HG03354 (cell line): ENCODE results near the gene WNK2.

Experiments used
- ATAC-seq: cut with Tn5 transposase; IDR thresholded peaks from one replicate; pipeline ENCODE4 v1.9.1; 2021; ENCODE audit warnings: mild to moderate bottlenecking; ENCODE audit not compliant: unreplicated experiment, poor library complexity, severe bottlenecking

WNK2 gene

DNA sequence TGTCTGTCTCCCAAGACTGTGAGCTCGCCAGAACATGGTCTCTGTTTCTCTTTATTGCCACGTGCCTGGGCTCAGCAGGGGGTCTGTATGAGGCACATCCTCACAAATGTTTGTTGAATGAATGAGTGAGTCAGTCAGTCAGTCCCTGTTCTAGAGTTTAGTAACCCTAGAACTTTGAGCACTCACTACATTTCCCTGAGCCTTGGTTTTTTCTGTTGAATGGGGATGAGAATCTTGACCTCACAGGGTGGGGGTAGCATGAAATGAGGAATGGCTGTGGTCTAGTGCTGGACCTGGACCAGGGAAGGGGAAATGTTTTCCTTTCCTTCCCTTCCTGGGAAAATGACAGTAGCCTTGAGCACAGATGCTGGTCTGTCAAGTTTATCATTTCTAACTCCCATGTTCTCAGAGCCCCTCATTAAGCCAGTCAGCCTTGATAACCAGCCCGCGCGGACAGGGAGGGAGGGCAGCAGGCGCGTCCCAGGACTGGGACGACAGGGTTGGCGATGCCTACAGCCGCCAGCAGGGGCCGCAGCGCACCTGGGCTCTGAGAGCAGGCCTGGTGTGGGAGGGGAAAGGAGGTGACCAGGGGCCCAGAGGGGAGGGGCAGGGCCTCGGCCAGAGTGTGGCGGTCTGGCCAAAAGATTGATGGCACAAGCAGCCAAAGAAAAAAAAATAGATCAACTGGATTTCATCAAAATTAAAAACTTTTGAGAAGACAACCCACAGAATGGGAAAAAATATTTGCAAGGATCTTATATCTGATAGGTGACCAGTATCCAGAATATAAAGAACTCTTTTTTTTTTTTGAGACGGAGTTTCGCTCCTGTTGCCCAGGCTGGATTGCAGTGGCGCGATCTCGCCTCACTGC is 24.1 kb upstream of the WNK2 start:
- peak; percentile 88 for ATAC-seq

DNA sequence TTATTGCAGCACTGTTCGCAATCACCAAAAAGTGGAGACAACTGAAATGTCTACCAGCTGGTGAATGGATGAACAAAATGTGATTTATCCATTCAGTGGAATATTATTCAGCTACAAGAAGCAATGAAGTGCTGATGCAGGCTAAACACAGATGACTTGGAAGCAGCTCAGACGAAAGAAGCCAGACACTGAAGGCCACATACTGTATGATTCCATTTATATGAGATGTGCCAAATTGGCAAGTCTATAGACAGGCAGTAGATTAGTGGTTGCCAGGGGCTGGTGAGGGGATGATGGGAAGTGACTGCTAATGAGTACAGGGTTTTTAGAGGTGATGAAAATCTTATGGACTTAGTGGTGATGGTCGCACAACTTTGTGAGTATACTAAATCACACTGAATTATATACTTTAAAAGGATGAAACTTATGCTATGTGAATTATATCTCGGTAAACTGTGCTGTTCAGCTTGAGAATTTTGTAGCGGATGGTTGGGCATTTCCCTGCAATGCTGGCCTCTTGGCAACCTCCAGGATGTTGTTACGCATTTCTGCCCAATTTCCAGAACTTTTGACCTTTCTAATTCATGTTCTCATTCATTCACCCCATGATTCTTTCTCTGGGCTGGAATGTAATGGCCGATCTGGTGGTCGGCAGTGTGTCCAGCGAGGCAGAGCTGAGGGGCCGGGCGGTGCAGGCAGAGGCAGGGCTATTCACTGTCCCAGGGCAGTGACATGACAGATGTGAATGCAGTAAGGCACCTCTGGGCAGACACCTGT is 22.0 kb upstream of the WNK2 start:
- ATAC-seq = no peak

DNA sequence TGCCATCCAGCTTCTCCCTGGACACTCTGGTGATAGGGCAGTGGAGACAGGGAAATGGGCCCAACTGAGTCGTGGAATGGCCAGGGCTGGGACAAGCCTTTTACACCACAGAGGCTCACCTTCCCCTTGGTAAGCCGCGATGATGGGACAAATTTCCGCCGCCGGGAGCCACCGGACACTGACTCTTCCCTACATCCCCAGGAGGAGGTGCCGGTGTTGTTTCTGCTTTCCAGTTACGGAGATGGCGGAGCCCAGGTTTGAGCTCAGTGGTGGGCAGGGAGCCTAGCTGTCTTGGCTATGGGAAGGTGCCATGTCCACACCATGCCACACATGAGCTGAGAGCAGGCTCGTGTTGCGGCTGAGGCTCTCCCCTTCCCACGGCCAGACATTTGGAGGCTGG is 19.9 kb upstream of the WNK2 start:
- no peak for ATAC-seq

DNA sequence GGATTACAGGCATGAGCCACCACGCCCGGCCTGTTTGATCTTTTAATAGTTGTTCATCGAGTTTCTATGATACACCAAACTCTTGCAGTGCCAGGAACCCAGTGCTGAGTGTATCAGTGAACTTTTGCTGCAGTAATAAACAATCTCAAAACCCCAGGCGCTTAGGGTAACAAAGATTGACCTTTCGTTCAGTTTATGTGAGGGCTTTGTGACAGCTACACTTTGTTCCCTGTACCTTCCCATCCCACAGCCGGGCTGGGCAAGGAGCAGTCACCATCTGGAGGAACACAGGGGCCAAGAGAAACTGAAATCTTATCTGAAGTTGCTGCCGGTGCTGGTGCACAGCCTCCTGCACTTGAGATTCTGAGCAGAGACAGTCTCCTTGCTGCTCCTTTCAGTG is 17.2 kb upstream of the WNK2 start:
- no peak for ATAC-seq

DNA sequence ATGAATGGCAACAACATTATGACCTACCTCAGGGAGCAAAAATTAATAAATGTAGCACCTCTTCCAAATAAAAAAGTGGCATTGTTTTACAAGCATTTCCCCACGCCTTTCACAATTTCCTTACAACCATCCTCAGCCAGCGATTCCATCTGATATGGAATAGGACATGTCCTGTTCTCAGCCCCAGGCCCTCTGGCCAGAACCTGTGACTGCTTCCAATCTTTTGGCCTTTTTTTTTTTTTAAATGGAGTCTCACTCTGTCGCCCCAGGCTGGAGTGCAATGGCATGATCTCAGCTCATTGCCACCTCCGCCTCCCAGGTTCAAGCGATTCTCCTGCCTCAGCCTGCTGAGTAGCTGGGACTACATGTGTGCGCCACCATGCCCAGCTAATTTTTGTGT is 16.8 kb upstream of the WNK2 start:
- no peak for ATAC-seq

DNA sequence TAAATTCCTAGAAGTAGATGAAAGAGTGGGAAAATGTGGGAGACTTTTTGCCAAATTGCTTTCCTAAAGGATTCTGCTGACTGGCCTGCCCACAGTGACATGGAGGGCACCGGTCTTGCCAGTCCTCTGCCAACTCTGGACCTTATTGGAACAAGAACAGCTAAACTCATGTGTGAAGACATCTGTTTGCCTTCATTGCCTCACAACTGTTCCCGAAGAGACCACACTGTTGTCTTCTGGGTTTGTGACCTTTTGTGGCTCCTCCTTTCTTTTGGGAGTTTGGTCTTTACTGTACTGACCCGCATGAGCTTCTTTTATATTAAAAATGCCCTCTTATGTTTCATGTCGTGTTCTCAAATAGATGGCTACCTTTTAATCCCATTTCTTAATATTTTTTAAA is 16.1 kb upstream of the WNK2 start:
- no peak for ATAC-seq

DNA sequence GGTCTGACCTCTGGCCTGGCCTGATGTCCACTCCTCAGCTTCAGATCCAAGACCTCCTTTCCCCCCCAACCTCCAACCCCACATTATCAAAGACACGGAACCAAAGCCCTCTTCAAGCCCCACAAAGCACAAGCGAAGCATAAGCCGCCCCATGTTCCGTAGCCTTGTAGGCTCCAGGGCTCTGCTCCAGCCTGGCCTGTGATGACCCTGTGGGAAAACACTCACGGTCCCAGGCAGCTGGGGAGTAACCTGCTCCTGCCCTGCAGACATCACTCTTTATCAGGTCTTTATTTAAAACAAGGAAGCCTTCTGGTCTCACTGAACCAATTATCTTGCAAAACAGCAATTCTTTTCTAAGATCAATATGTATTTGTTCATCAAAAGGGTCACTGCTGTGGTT is 15.4 kb upstream of the WNK2 start:
- ATAC-seq = no peak

DNA sequence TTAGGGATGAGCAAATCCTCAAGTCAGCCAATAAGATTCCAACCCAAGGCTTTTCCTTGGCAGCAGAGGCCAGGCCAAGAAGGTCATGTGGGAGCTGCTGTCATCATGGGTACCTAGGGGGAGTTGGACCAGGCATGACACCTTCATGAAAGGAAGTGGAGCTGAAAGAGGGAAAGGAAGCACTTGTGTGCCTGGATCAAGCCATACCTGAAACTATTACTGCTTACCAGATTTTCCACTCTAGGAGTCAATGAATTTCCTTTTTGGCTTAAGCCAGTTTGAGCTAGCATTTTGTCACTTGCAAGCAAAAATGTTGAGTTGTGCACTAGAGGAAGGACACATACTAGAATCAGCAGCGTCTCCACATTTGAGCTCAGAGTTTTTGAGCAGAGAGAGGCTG is 14.5 kb upstream of the WNK2 start:
- ATAC-seq = no peak

DNA sequence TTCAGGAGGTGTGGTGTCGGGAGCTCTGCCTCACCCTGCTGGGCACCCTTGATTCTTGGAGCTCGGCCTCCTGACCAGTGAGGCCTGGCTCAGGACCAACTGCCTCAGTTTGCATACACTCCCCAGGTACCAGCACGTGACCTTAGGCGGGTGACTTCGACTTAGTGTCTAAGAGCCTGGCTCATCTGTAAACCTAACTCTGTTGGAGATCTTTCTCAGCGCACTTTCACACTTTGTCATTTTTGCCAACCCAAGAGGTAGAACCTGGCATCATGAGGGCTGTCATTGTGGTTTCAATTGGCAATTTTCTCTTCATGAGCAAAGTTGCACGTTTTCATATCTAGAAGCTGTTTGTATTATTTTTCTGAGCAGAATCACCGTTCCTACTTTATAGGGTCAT is 13.4 kb upstream of the WNK2 start:
- ATAC-seq = no peak

DNA sequence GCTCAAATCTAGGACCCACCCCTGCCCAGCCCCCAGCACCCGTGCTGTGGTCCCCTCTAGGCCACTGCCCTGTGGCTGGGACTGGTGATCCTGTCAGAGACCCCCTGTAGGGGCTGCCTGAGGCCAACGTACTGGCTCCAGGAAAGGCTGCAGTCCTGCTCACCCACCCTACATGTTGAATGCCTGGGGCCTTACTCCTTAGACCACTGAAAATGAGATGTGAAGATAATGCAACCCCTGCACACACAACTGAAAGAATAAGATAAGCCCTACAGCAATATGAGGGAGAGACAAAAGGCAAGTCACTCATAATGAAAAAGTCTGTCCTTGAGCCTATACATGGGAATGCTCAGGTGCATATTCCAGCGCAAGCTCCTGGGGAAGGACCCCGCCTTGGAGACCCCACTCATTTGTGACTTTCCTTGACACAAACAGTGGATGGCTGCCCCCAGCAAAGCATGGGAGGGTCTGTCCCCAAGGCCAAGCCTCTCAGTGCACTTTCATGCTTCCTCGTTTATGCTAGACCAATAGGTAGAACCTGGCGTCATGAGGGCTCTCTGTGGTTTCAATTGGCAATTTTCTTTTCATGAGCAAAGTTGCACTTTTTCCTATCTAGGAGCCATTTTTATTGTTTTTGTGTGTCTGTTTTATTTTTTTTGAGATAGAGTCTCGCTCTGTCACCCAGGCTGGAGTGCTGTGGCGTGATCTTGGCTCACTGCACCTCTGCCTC is 12.5 kb upstream of the WNK2 start:
- no peak for ATAC-seq

DNA sequence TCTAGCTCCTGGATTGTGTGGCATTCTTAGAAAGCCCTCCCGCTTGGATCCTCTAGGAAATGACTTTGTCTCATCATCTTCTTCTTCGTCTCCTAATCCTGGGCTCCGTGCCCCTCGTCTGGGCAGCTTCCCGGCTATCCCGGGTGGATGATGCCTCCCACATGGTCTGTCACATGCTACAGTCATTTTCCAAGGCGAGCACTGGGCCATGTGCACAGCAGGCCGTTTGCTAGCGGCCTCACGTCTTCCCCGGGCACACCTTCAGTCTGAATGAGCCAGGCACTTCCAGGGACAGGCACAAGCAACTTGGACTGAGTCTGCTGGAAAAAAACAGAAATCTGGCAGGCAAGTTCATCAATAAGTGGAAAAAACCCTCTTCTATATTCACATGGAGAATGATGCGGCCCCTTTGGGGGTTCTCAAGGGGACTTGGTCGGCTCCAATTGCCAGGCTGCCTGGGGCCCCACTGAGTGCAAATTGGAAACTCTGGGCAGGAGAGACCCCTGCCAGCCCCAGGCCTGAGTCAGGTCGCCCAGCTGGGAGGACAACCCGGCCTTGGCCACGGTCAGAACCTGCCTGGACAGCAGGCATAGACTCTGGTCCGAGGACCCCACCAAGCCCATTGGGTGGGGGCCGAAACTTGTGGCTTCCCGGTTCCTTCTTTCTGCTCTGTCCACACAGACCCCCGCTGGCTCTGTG is 11.1 kb upstream of the WNK2 start:
- no peak for ATAC-seq

DNA sequence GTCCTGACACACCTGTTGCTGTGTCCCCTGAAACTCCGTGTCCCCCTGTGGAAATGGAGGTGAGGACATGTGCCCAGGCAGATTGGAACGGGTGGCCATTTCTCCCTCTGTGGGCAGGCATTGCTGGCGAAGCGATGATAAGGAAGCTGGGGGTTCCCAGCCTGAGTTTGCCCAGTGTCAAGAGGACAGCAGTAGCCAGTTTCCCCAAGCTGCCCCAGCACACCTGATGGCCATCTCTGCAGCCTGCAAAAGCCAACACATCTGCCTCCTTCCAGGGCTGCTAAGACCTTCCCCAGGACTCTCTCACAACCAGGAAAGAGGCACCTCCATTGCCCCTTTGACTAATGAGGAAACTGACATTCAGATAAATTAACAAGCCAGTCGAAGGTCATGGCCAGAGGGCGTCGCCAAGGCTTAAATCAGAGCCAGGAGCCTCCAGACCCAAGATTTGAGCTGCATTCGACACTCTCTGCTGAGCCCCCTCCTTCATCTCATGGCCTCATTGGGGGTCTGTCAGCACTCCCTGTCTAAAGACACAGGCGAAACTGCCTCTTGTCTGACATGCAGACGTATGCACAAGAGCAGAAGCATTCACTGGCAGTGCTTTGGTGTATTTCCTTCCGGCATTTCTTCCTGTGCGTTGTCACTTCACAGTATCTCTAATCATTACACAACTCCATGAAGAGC is 10.4 kb upstream of the WNK2 start:
- ATAC-seq = no peak

DNA sequence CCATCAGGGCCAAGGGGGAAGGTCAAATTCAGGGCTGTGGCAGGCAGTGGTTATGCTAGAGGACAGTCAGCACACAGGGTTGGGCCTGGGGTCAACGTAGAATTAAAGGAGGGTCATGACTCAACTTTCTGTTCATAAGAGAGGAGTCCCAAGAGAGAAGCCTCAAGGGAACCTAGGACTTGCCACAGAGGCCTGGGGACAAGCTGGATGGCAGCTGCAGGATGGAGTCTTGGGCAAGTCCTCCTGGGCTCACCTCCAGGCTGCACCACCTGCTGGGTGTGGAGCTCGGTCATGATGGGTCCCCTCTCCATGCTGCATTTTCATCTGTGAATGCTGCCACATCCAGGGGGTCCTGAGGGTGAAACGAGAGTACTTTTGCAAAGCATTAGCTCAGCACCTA is 9.0 kb upstream of the WNK2 start:
- no peak for ATAC-seq

DNA sequence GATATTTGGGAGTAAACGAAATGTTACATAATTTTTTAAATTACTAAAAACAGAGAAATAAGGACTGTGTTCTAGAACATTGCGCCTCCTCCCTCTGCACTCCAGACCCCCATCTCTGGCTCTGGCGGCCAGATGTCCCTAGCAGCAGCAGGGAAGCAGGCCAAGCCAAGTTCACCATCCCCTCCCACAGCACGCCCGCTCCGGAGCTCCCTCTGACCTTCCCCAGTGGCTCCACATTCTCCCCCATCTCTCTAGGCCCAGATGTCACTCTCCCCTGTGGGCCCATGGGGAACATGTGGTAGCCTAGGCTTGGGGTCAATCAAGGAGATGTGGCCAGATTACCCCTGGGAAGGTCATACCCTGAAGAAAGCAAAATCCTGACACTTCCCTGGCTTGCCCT is 6.3 kb upstream of the WNK2 start:
- ATAC-seq = no peak

DNA sequence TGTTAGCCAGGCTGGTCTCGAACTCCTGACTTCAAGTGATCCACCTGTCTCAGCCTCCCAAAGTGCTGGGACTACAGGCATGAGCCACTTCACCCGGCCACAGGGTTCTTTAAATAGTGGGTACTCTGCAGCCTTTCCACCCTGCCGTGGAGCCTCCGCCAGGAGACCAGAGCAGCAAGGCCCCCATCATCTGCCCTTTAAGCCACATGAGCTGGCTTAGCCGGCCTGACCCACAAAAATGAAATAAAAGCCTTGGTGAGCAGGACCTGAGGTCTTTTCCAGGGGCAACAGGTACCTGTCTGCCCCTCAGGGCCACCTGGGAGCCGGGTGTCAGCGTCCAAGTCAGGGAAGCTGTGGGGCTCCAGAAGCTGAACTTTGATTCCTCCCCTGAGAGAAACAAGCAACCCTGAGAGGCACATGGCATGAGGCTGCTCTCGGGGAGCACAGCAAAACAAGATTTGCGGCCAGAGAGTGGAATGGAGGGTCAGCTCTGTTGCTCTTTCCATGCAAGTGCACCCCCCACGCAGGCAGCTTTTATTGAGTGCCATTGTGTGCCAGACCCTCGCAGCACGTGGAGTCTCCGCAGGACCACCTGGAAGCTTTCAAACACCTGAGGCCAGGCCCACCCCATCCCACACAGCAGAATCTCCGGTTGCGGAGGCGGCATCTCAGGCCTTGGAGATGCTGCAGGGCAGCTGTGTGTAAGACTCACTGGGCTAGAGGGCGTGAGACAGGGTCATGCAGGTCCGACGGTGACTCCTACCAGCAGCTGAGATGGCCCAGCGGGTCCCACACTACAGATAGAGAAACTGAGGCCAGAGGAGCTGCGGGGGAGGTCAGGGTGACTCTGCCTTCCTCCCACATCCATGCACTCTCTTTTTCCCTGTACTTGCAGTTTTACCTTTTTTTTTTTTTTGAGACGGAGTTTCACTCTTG is 4.8 kb upstream of the WNK2 start:
- no peak for ATAC-seq

DNA sequence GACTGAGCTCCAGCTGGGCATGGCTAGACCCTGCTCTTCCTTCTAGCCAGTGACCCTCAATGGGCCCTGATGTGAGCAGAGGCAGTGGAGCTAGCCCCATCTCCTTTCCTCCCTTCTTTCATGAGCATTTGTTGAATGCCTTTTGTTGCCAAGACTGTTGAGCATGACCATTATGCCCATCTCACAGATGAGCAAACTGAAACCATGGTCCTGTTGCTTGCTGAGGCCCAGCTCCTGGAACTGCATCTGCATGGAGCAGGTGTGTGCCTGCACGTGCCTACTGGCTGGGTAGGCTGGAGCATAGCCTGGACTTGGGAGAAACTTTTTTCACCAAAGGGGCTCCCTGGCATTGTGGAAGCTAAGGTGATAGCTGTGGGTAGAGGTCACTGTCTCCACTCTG is 3.0 kb upstream of the WNK2 start:
- no peak for ATAC-seq

DNA sequence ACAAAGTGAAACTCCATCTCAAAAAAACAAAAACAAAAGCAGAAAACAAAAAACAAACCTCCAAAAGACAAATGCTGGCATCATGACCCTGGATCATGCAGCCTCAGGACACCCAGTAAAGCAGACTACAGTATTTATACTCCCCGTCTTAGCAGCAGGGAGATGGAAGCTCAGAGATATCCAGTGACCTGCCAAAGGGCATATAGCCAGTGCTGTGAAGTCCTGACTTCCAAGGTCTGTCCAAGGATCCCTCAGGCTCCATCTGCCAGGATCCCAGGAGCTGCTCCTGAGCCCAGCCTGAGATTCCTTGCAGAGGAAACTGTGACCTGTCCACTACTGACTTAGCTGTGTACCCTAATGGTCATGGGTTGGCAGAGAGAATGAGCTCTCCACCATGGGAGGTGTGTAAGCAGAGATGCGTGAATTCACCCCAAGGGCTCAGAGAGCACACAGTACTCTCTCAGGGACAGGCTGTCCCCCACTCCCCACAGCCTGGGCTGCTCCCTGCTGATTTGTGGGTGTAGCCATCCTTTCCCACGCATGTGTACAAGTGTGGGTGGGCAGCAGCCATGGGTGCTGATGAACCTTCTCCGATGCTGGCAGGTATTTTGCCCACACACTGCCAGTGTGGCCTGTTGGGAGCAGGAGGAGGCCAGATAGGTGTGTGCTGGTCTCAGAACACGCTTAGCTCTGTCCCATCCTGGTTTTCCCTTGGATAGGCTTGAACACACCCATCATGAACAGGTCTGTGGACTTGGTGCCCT is 2.1 kb upstream of the WNK2 start:
- no peak for ATAC-seq

DNA sequence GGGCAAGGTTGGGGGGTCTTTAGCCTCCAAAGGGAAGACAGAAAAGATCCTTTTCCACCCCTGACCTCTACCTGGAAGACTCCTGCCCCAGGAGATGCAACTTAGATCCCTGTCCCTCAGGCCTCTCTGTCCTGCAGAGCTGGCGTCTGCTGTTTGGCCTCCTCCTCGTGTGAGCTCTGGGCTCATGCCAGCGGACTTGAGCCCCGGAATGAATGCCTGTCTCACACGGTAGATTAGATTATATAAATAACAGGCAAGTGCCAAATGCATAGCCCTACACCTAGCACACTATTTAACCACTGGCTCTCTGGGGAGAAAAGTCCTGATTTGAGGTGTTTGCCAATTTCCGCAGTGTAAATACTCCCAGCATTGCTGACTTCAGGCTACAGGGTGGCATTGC is 1.4 kb upstream of the WNK2 start:
- no peak for ATAC-seq
